HuH-7 (cell line): ENCODE data around the gene MZT1.

ENCODE experiments used
- DNase-seq: peaks from one replicate; pipeline ENCODE4 v3.0.0; 2011; ENCODE audit warnings: low spot score

Gene MZT1

GRCh38 chr13:72680353-72680752 is 47.1 kb downstream of the MZT1 start:
- no peak for DNase-seq

GRCh38 chr13:72678312-72678711 is 49.1 kb downstream of the MZT1 start:
- DNase-seq, result no peak

GRCh38 chr13:72677431-72677830 is 50.0 kb downstream of the MZT1 start:
- DNase-seq, result no peak

GRCh38 chr13:72666391-72666790 is 61.0 kb downstream of the MZT1 start:
- DNase-seq, result no peak

- no peak for DNase-seq
Observed at GRCh38 chr13:72662548-72662947, 64.9 kb downstream of the MZT1 start.
